Activated CD8-positive, alpha-beta T cell treated with anti-CD3 and anti-CD28 coated beads, Interleukin-2, amount 10 ng/mL, durations not matched to agents 7 days and 5 days (primary cell): ENCODE data around the gene LDLRAP1. TPM values are rescaled to one million over a fixed set of nuclear protein-coding genes. Genes with fewer than 3 reads are reported as not detected.
"Not testable (repeated sequence)": the region's sequence is repeated elsewhere in the genome, so short reads cannot be mapped to it uniquely, and the experiment has no call there.

ENCODE experiments used
- ATAC-seq: fragments of 150-1000 bp; cut with Tn5 transposase; one replicate; pipeline ENCODE4 v1.10.0; 2021; ENCODE audit warnings: moderate library complexity
- CTCF ChIA-PET: fragments of 350-600 bp; sonication (Branson Sonifier 250); formaldehyde crosslinking; loops from one replicate; lab custom pipeline; 2021; ENCODE audit warnings: antibody characterized with exemption; lab: Charles Lee
- POLR2A ChIA-PET: fragments of 350-600 bp; sonication (Branson Sonifier 250); formaldehyde crosslinking; loops from one replicate; lab custom pipeline; 2021; ENCODE audit warnings: antibody characterized with exemption; lab: Charles Lee
- DNase-seq: peaks from one replicate; pipeline ENCODE4 v3.0.0-alpha.2; 2020
- H3K27ac Mint-ChIP-seq: one replicate; pipeline ENCODE4 v1.8.0; 2021; ENCODE audit warnings: mild to moderate bottlenecking, mixed read lengths
- H3K27me3 Mint-ChIP-seq: one replicate; pipeline ENCODE4 v1.8.0; 2021; ENCODE audit warnings: low read depth, mixed read lengths
- H3K36me3 Mint-ChIP-seq: one replicate; pipeline ENCODE4 v1.8.0; 2021; ENCODE audit warnings: low read depth, mixed read lengths
- H3K4me1 Mint-ChIP-seq: one replicate; pipeline ENCODE4 v1.8.0; 2021; ENCODE audit warnings: low read depth, mixed read lengths
- H3K4me3 Mint-ChIP-seq: one replicate; pipeline ENCODE4 v1.8.0; 2021; ENCODE audit warnings: mild to moderate bottlenecking, mixed read lengths
- H3K9me3 Mint-ChIP-seq: one replicate; pipeline ENCODE4 v1.8.0; 2022; ENCODE audit warnings: mixed read lengths; ENCODE audit not compliant: insufficient read depth
- total RNA-seq, 2 experiments: library from RNA; stranded (reverse); gene quantifications; one replicate each; pipeline ENCODE4 v1.2.3, GENCODE V29; 2021

Gene LDLRAP1
- total RNA-seq, 2 experiments from 2014 or later = 30.7 to 31.3 TPM

DNA sequence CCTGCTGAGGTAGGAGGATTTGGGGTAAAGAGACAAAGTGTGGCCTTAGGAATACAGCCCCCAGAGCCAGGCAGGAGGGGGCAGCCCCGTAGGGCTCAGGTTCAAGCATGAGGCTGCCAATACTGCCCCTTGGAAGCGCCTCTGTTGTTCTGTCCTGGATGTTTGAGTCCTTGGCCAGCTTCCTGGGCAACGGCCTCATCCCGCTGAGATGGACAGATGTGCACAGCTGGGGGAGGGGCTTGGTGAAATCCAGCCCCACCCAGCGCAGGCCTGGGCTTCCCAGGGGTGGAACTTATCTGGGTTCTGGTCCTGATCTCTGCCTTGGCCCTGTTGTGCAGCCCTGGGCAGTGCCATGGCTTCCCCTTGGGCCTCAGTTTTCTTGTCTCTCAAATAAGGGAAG is 38.4 kb downstream of the LDLRAP1 start:
- no peak overlapping the region for H3K27ac Mint-ChIP-seq
- ATAC-seq (no peak), DNase-seq (no peak)
- no peaks in the 10 kb centered on the region for H3K36me3 Mint-ChIP-seq
- POLR2A ChIA-PET = no interaction called here
- no peak overlapping the region for H3K4me3 Mint-ChIP-seq
- no peaks in the 10 kb centered on the region for H3K9me3 Mint-ChIP-seq
- H3K4me1 Mint-ChIP-seq = no peaks in the 10 kb centered on the region
- peaks cover 5% of the 10 kb centered on the region for H3K27me3 Mint-ChIP-seq
- CTCF ChIA-PET = interaction anchor here (1.1 to 1.2 kb wide), 2 partner anchors 60 to 217 kb away, joined by 3 read pairs; no protein-coding TSS in a partner anchor

DNA sequence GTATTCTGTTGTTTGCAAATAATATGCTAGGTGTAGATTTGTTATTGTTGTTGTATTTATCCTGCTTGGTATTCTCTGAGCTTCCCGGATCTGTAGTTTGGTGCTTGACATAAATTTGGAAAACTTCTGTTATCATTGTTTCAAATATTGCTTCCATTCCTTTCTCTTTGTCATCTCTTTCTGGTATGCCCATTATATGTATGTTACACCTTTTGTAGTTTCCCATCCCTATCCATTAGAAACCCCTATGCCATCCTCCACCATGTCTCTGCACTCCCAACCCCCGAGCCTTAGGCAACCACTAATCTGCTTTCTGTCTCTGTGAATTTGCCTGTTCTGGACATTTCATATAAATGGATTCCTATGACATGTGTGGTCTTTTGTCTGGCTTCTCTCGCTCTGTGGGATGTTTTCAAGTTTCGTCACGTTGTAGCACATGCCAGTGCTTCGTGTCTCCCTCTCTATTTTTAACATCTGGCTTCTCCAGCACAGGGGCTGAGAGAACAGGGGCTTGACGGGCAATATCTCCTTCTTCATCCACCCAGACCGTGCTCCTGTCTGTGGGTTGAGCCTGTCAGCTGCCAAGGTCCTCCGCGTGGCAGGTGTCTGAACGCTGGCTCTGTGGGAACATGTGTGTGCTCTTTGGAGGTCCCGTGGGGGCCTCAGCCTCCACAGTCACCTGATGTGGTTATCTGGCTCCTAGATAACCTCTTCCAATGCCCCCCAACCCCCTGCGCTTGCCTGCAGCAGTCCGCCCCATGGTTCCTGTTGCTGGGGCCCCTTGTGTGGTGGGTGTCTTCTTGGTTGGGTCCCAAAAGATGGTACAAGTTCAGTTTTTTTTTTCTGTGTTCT is 40.3 kb downstream of the LDLRAP1 start:
- peaks cover 8% of the 10 kb centered on the region for H3K27me3 Mint-ChIP-seq
- POLR2A ChIA-PET = no interaction called here

DNA sequence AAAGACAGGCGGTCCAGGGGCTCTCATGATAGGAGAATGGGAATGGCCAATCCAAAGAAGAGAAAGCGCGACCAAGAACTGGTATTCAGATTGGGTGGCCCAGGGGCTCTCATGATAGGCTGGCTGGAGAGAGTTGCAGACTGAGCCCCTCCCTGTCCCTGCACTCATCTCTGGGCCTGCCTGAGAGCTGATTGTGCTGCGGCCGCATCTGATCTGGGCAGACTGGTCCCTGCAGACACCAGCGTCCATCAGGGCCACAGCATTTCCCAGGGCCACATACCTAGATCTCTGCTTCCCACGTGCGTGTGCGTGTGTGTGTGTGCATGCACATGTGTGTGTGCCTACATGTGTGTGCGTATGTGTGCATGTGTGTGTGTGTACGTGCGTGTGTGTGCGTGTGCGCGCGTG is 42.8 kb downstream of the LDLRAP1 start:
- ChIA-PET CTCF (no interaction called here), POLR2A (no interaction called here)
- no peaks in the 10 kb centered on the region for H3K9me3 Mint-ChIP-seq
- H3K27ac Mint-ChIP-seq = no peak overlapping the region
- H3K27me3 Mint-ChIP-seq = peaks cover 8% of the 10 kb centered on the region
- no peak overlapping the region for H3K4me3 Mint-ChIP-seq
- H3K4me1 Mint-ChIP-seq = peaks cover 9% of the 10 kb centered on the region
- DNase-seq = no peak
- no peaks in the 10 kb centered on the region for H3K36me3 Mint-ChIP-seq
- ATAC-seq = no peak

More for the DNA sequence above, 40.3 kb downstream of the LDLRAP1 start:
- no peak for ATAC-seq
- Mint-ChIP-seq H3K36me3 (no peaks in the 10 kb centered on the region), H3K27ac (no peak overlapping the region), H3K4me3 (no peak overlapping the region), H3K9me3 (no peaks in the 10 kb centered on the region), H3K4me1 (peaks cover 3% of the 10 kb centered on the region)
- CTCF ChIA-PET = no interaction called here
- DNase-seq = no peak

DNA sequence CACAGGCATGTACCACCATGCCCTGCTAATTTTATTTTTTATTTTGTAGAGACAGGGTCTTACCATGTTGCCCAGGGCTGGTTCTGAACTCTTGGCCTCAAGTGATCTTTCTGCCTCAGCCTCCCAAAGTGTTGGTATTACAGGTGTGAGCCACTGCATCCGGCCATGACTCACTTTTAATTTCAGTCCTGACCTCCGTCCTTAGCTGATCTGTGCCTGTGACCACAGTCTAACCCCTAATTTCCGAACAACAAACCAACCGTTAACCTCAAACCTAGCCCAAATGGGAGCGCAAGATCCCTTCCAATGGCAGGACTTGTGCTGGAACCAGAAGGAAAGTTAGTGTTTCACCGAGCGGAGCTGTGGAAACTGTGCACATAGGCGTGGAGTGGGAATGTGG is 43.9 kb downstream of the LDLRAP1 start:
- peaks cover 8% of the 10 kb centered on the region for H3K27me3 Mint-ChIP-seq
- ChIA-PET POLR2A (no interaction called here), CTCF (interaction anchor here (0.8 kb wide), 1 partner anchor 8 kb away, joined by 3 read pairs; no protein-coding TSS in a partner anchor)
- no peak overlapping the region for H3K27ac Mint-ChIP-seq
- H3K9me3 Mint-ChIP-seq = no peaks in the 10 kb centered on the region
- ATAC-seq (no peak), DNase-seq (no peak)
- H3K36me3 Mint-ChIP-seq = no peaks in the 10 kb centered on the region
- H3K4me1 Mint-ChIP-seq = peaks cover 9% of the 10 kb centered on the region
- H3K4me3 Mint-ChIP-seq = no peak overlapping the region

DNA sequence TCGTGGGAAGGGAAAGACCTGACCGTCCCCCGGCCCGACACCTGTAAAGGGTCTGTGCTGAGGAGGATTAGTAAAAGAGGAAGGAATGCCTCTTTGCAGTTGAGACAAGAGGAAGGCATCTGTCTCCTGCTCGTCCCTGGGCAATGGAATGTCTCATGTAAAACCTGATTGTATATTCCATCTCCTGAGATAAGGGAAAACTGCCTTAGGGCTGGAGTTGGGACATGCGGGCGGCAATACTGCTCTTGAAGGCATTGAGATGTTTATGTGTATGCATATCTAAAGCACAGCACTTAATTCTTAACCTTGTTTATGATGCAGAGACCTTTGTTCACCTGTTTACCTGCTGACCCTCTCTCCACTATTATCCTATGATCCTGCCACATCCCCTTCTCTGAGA is 44.8 kb downstream of the LDLRAP1 start:
- POLR2A ChIA-PET, ATAC-seq, H3K27ac Mint-ChIP-seq, CTCF ChIA-PET, H3K4me1 Mint-ChIP-seq, H3K4me3 Mint-ChIP-seq, H3K36me3 Mint-ChIP-seq, DNase-seq, H3K9me3 Mint-ChIP-seq: not testable (repeated sequence)
- peaks cover 10% of the 10 kb centered on the region for H3K27me3 Mint-ChIP-seq

DNA sequence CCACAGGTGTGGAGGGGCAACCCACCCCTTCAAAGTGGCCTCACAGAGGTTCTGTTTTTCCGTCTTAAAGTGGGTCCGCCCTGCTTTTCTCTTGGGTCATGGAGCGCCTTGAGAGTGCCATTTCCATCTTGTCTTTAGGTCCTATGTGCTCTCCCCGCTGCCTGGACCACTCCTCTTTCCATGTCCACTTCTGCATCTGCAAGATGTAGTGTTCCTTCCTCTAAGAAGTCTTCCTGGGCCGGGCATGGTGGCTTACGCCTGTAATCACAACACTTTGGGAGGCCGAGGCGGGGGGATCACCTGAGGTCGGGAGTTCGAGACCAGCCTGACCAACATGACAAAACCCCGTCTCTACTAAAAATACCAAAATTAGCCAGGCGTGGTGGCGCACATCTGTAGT is 45.4 kb downstream of the LDLRAP1 start:
- H3K4me3 Mint-ChIP-seq, H3K27ac Mint-ChIP-seq, H3K4me1 Mint-ChIP-seq, H3K9me3 Mint-ChIP-seq, ATAC-seq, CTCF ChIA-PET, H3K36me3 Mint-ChIP-seq, H3K27me3 Mint-ChIP-seq, DNase-seq: not testable (repeated sequence)
- POLR2A ChIA-PET = interaction anchor here (1.0 kb wide), 1 partner anchor 17 kb away, joined by 3 read pairs; no protein-coding TSS in a partner anchor

DNA sequence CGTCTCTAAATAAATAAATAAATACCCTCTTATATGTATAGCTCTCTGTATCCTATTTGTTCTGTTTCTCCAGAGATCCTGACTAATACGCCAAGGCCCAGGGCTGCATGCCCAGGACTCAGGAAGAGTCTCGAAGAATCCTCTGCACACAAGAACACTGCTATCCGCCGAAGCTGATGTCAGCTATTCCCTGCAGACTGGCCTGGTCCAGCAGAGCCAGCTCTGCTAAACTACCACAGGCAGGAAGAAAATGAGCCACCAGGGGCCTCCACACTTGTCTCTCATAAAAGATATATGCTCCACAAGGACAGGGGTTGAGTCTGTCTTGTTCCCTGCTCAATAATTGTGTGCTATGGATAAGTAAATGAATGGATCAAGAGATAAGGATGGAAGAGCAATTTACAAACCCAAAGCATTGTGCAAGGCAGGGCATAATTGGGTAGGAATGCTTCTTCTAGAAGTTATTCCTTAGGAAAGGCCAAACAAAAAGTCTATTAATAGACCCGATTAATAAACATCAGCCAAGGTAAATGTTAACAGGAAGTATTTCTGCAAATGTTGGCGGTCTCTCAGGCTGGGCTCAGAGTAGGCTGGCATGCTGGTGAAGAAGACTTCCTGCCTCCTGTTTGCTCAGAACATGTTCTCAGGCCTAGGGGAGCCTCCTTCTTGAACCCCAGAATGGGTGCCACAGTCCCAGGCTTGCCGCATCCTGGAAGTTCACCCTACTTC is 46.9 kb downstream of the LDLRAP1 start:
- Mint-ChIP-seq H3K27ac (no peak overlapping the region), H3K4me3 (no peak overlapping the region), H3K4me1 (peaks cover 9% of the 10 kb centered on the region), H3K27me3 (peaks cover 14% of the 10 kb centered on the region), H3K9me3 (no peaks in the 10 kb centered on the region), H3K36me3 (no peaks in the 10 kb centered on the region)
- DNase-seq (no peak), ATAC-seq (no peak)
- ChIA-PET POLR2A (interaction anchor here (1.0 kb wide), 1 partner anchor 18 kb away, joined by 3 read pairs; no protein-coding TSS in a partner anchor), CTCF (interaction anchor here (0.9 to 1.2 kb wide), 2 partner anchors 10 to 107 kb away, joined by 3 read pairs; no protein-coding TSS in a partner anchor)

DNA sequence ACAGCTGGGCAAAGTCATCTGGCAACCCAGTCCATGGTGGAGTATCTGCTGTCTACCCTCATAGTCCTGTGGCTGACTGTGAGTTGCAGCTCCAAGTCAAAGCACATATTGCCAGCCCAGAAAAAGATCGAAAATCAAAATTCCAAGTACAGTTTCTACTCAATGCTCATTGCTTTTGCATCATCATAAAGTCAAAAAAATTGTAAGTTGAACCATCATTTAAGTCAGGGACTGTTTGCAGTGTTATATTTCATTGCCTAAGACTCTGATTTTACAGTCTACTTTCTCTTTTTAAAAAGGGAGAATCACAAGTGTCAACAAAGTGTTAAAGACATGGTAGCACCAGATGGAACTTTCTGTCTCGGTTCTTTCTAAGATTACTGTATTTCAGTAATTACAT is 50.5 kb downstream of the LDLRAP1 start:
- no peaks in the 10 kb centered on the region for H3K9me3 Mint-ChIP-seq
- no peak overlapping the region for H3K27ac Mint-ChIP-seq
- H3K36me3 Mint-ChIP-seq = peaks cover 2% of the 10 kb centered on the region
- H3K4me1 Mint-ChIP-seq = peaks cover 6% of the 10 kb centered on the region
- ChIA-PET POLR2A (no interaction called here), CTCF (interaction anchor here (0.9 to 1.4 kb wide), 2 partner anchors 21 to 27 kb away, joined by 4 read pairs; no protein-coding TSS in a partner anchor)
- DNase-seq = no peak
- no peak overlapping the region for H3K4me3 Mint-ChIP-seq
- H3K27me3 Mint-ChIP-seq = peaks cover 18% of the 10 kb centered on the region
- ATAC-seq = no peak

DNA sequence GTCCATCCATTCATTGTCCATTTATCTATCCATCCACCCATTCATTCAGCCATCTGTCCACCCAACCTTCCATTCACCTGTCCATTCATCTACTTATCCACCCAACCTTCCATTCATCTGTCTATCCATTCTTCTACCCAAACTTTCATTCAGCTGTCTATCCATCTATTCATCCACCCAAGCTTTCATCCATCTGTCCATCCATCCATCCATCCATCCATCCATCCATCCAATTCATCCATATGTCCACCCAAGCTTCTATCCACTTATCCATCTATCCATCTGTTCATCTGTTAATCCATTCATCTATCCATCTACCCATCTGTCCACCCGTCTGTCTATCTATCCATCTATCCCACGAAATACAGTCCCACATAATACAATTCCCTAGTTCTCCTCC is 51.6 kb downstream of the LDLRAP1 start:
- DNase-seq (no peak), ATAC-seq (no peak)
- H3K36me3 Mint-ChIP-seq = peaks cover 3% of the 10 kb centered on the region
- H3K27ac Mint-ChIP-seq = no peak overlapping the region
- H3K4me3 Mint-ChIP-seq = no peak overlapping the region
- H3K9me3 Mint-ChIP-seq = no peaks in the 10 kb centered on the region
- H3K27me3 Mint-ChIP-seq = peaks cover 25% of the 10 kb centered on the region
- ChIA-PET POLR2A (no interaction called here), CTCF (interaction anchor here (1.5 kb wide), 1 partner anchor 22 kb away, joined by 5 read pairs; no protein-coding TSS in a partner anchor)
- peaks cover 6% of the 10 kb centered on the region for H3K4me1 Mint-ChIP-seq

DNA sequence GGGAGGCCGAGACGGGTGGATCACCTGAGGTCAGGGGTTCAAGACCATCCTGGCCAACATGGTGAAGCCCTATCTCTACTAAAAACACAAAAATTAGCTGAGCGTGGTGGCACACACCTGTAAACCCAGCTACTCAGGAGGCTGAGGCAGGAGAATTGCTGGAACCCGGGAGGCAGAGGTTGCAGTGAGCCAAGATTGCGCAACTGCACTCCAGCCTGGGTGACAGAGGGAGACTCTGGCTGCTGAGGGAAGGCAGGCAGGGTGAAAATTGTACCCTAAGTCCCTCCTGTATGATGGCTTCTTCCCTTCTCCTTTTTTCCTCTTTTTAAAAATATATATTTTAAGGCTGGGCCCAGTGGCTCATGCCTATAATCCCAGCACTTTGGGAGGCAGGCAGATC is 53.2 kb downstream of the LDLRAP1 start:
- peaks cover 29% of the 10 kb centered on the region for H3K27me3 Mint-ChIP-seq
- H3K36me3 Mint-ChIP-seq, H3K9me3 Mint-ChIP-seq, DNase-seq, H3K4me1 Mint-ChIP-seq, CTCF ChIA-PET, ATAC-seq, POLR2A ChIA-PET, H3K27ac Mint-ChIP-seq, H3K4me3 Mint-ChIP-seq: not testable (repeated sequence)

DNA sequence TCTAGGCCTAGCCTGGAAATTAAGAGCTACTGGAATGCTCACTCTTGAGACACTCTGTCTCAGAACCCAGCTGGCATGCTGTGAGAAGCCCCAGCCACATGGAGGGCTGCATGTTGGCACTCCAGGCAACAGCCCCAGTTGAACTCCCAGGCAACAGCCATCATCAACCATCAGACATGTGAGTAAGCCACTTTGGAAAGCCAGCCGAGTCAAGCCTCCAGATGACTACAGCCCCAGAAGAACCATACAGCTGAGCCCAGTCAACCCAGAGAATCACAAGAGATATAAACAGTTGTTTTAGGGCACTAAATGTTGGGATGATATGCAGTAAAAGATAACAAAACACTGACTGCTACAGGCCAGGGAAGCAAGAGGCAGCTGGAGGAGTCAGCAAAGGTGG is 55.5 kb downstream of the LDLRAP1 start:
- no peak for DNase-seq
- Mint-ChIP-seq H3K36me3 (peaks cover 3% of the 10 kb centered on the region), H3K4me3 (no peak overlapping the region), H3K27ac (no peak overlapping the region), H3K27me3 (peaks cover 31% of the 10 kb centered on the region), H3K4me1 (no peaks in the 10 kb centered on the region), H3K9me3 (no peaks in the 10 kb centered on the region)
- ChIA-PET CTCF (interaction anchor here (1.2 to 2.4 kb wide), 3 partner anchors 11 to 211 kb away, joined by 4 to 14 read pairs (median 9); no protein-coding TSS in a partner anchor), POLR2A (interaction anchor here (0.8 kb wide), 1 partner anchor 61 kb away, joined by 3 read pairs; no protein-coding TSS in a partner anchor)
- ATAC-seq = no peak
